DOHH2 (cell line): Measurements from ENCODE around the gene TRERF1.

Source experiments
- CTCF ChIP-seq: fragments of 200-600 bp; sonication (generic); IDR thresholded peaks from one replicate; pipeline ENCODE4 v1.5.1; 2014; ENCODE audit warnings: antibody characterized with exemption, mild to moderate bottlenecking, low read depth, low read length; ENCODE audit not compliant: poor library complexity, severe bottlenecking
- EZH2phosphoT487 ChIP-seq: fragments of 200-600 bp; sonication (generic); IDR thresholded peaks from 2 replicates; pipeline ENCODE4 v1.6.1; 2017; ENCODE audit warnings: borderline replicate concordance, mild to moderate bottlenecking, antibody characterized with exemption, low read length, moderate library complexity, mixed read lengths

- no peak for TF ChIP-seq CTCF
- no peak for TF ChIP-seq EZH2phosphoT487
Measured at GRCh38 chr6:42345696-42346416, 105.9 kb downstream of the TRERF1 start.
